Measurements from ENCODE around the gene BOLA1. TPM values are rescaled to one million over a fixed set of nuclear protein-coding genes. Genes with fewer than 3 reads are reported as not detected.
A peak's percentile ranks its signal among the peaks of the same experiment; 100 is the strongest.

The BOLA1 gene
- total and polyA plus RNA-seq, 2 of the 13 experiments (the other 11 are each of a cell fraction or from before 2014, with no cell fraction given) = 3.2 to 4.2 TPM

GRCh38 chr1:149887456-149888246, 11.7 kb upstream of the BOLA1 start (continued):
- TF ChIP-seq NAIF1 (CRISPR knock-in tag; IDR thresholded peaks at IDR 0.05; ENCODE audit: borderline replicate concordance) = peak; percentile 60; the same call in 1 of the 2 replicates
- TF ChIP-seq ZKSCAN1 (IDR thresholded peaks at IDR 0.05; ENCODE audit: low read length) = no peak
- no peak for TF ChIP-seq ATF7 (IDR thresholded peaks at IDR 0.05)
- TF ChIP-seq ATF7 (CRISPR knock-in tag; IDR thresholded peaks at IDR 0.05) = no peak
- TF ChIP-seq TRAFD1 (CRISPR knock-in tag; IDR thresholded peaks at IDR 0.05; ENCODE audit: borderline replicate concordance) = no peak
- 0 out of 2 replicates have a peak, but pooled peaks have one; percentile 53 for TF ChIP-seq ZNF564 (CRISPR knock-in tag; IDR thresholded peaks at IDR 0.05)
- 0 out of 2 replicates have a peak, but pooled peaks have one; percentile 16 for TF ChIP-seq ZSCAN20 (CRISPR knock-in tag; IDR thresholded peaks at IDR 0.05; ENCODE audit: borderline replicate concordance)
- no peak for TF ChIP-seq ZNF407 (CRISPR knock-in tag; IDR thresholded peaks at IDR 0.05; ENCODE audit: not compliant biosample characterization)
- no peak for TF ChIP-seq MTF1 (CRISPR knock-in tag; IDR thresholded peaks at IDR 0.05)
- TF ChIP-seq ZNF597 (CRISPR knock-in tag; IDR thresholded peaks at IDR 0.05) = no peak
- no peak for TF ChIP-seq MTERF4 (CRISPR knock-in tag; IDR thresholded peaks at IDR 0.05)
- TF ChIP-seq KMT2B (CRISPR knock-in tag; IDR thresholded peaks at IDR 0.05) = no peak
- TF ChIP-seq ZBTB7A (CRISPR knock-in tag; IDR thresholded peaks at IDR 0.05) = 0 out of 2 replicates have a peak, but pooled peaks have one; percentile 21
- no peak for TF ChIP-seq ZNF770 (CRISPR knock-in tag; IDR thresholded peaks at IDR 0.05)

Data from HepG2 (cell line).